ENCODE data around the gene VRK1.
A peak's percentile ranks its signal among the peaks of the same experiment; 100 is the strongest.
"Not testable (repeated sequence)": the region's sequence is repeated elsewhere in the genome, so short reads cannot be mapped to it uniquely, and the experiment has no call there.

VRK1 gene

GRCh38 chr14:96827290-96827689 lies 30.1 kb downstream of the VRK1 start:
- no peak for FAIRE-seq

GRCh38 chr14:96829791-96830190 lies 32.6 kb downstream of the VRK1 start:
- FAIRE-seq: no peak

- FAIRE-seq: no peak
Observed at GRCh38 chr14:96830946-96831345, 33.8 kb downstream of the VRK1 start.

GRCh38 chr14:96832351-96832750 lies 35.2 kb downstream of the VRK1 start:
- FAIRE-seq: no peak

- no peak for FAIRE-seq
Observed at GRCh38 chr14:96838449-96838848, 41.3 kb downstream of the VRK1 start.

- FAIRE-seq: no peak
Observed at GRCh38 chr14:96839251-96839650, 42.1 kb downstream of the VRK1 start.

- FAIRE-seq: no peak
Observed at GRCh38 chr14:96843137-96843536, 46.0 kb downstream of the VRK1 start.

- FAIRE-seq: no peak
Observed at GRCh38 chr14:96844857-96845570, 47.8 kb downstream of the VRK1 start.

- FAIRE-seq: no peak
Observed at GRCh38 chr14:96847451-96847850, 50.3 kb downstream of the VRK1 start.

GRCh38 chr14:96848011-96848410 lies 50.8 kb downstream of the VRK1 start:
- FAIRE-seq: no peak

GRCh38 chr14:96849733-96850132 lies 52.6 kb downstream of the VRK1 start:
- FAIRE-seq: no peak

- FAIRE-seq: no peak
Observed at GRCh38 chr14:96851694-96852381, 54.7 kb downstream of the VRK1 start.

- peak; percentile 90 for FAIRE-seq
Observed at GRCh38 chr14:96852823-96853422, 55.7 kb downstream of the VRK1 start.

GRCh38 chr14:96858643-96859042 lies 61.5 kb downstream of the VRK1 start:
- no peak for FAIRE-seq

GRCh38 chr14:96861568-96862310 lies 64.6 kb downstream of the VRK1 start:
- FAIRE-seq: no peak

- no peak for FAIRE-seq
Observed at GRCh38 chr14:96863327-96863985, 66.3 kb downstream of the VRK1 start.

- FAIRE-seq: no peak
Observed at GRCh38 chr14:96863986-96864330, 66.8 kb downstream of the VRK1 start.

- no peak for FAIRE-seq
Observed at GRCh38 chr14:96867634-96868033, 70.5 kb downstream of the VRK1 start.

- FAIRE-seq: peak; percentile 78
Observed at GRCh38 chr14:96874127-96874526, 76.9 kb downstream of the VRK1 start.

GRCh38 chr14:96876747-96877146 lies 79.6 kb downstream of the VRK1 start:
- peak; percentile 94 for FAIRE-seq

- FAIRE-seq: no peak
Observed at GRCh38 chr14:96881713-96882112, 84.5 kb downstream of the VRK1 start.

GRCh38 chr14:96883974-96884373 lies 86.8 kb downstream of the VRK1 start:
- not testable (repeated sequence) for FAIRE-seq

- FAIRE-seq: no peak
Observed at GRCh38 chr14:96888158-96888557, 91.0 kb downstream of the VRK1 start.
